Activated T-cell treated with anti-CD3 and anti-CD28 coated beads, Interleukin-2, amount 50 U/mL, for 4 hours (primary cell): Measurements from ENCODE around the gene ABI3BP. TPM values are rescaled to one million over a fixed set of nuclear protein-coding genes. Genes with fewer than 3 reads are reported as not detected.

Experiments
- ATAC-seq, 2 donors: fragments of 200-7000 bp; cut with Tn5 transposase; one replicate each; pipeline ENCODE4 v1.10.0; 2021
- DNase-seq: peaks from one replicate; pipeline ENCODE4 v3.0.0-alpha.2; 2020
- H3K27me3 Mint-ChIP-seq: one replicate; pipeline ENCODE4 v1.8.0; 2021; ENCODE audit warnings: low read depth, mixed read lengths
- H3K36me3 Mint-ChIP-seq: one replicate; pipeline ENCODE4 v1.8.0; 2022; ENCODE audit warnings: mixed read lengths; ENCODE audit not compliant: insufficient read depth
- H3K4me1 Mint-ChIP-seq: one replicate; pipeline ENCODE4 v1.8.0; 2021; ENCODE audit warnings: low read depth, mixed read lengths
- H3K4me3 Mint-ChIP-seq: one replicate; pipeline ENCODE4 v1.8.0; 2021; ENCODE audit warnings: mild to moderate bottlenecking, moderate library complexity, mixed read lengths
- H3K9me3 Mint-ChIP-seq: one replicate; pipeline ENCODE4 v1.8.0; 2021; ENCODE audit warnings: mixed read lengths
- total RNA-seq, 3 donors: library from RNA; stranded (reverse); gene quantifications; one replicate each; pipeline ENCODE4 v1.2.1, GENCODE V29; 2021

ABI3BP gene
- total RNA-seq, 3 donors from 2014 or later, result 0.21 to 0.46 TPM; not detected in 1

DNA sequence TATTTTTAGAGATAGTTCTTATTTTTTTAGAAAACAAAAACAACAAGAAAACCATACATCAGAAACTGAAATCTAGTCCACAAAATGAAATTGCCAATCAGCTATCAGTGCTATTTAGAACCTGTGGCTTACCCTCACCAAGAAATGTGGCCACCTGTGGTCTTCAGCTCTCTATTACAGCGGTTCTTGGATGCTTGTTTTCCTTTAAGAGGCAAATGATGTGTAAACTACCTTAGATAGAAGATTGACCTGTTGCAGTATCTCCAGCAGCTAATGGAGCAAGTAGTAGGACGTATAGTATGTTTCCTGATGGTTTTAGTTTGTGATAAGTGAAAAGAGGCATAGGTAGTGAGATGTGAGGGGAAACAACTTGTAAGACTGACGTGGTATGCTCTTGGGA lies 262.7 kb downstream of the ABI3BP start:
- Mint-ChIP-seq H3K4me3 (no peak overlapping the region), H3K9me3 (no peaks in the 10 kb centered on the region), H3K36me3 (peaks cover 42% of the 10 kb centered on the region), H3K4me1 (peaks cover 13% of the 10 kb centered on the region), H3K27me3 (no peaks in the 10 kb centered on the region)
- ATAC-seq, result no peak
- DNase-seq, result no peak

DNA sequence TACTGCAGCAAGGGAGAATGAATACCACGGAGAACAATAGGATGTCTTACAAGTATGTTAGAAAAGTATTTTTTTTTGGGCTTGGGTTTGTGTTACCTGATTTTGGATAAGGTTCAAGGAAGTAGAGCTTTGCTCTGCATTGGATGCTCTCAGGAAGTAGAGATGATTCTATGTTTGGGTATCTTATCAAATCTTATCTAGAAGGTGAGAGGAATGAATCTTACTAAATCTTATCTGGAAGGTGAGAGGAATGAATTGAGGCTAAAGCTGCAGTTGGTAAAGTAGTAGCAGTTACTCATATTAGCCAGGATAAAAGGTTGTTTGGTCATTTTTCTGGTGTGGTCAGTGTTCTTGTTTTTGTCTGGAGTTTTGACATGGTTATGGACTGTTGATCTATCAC lies 266.5 kb downstream of the ABI3BP start:
- ATAC-seq, result no peak
- Mint-ChIP-seq H3K27me3 (no peaks in the 10 kb centered on the region), H3K36me3 (peaks cover 38% of the 10 kb centered on the region), H3K9me3 (no peaks in the 10 kb centered on the region), H3K4me3 (no peak overlapping the region), H3K4me1 (peaks cover 11% of the 10 kb centered on the region)
- no peak for DNase-seq

DNA sequence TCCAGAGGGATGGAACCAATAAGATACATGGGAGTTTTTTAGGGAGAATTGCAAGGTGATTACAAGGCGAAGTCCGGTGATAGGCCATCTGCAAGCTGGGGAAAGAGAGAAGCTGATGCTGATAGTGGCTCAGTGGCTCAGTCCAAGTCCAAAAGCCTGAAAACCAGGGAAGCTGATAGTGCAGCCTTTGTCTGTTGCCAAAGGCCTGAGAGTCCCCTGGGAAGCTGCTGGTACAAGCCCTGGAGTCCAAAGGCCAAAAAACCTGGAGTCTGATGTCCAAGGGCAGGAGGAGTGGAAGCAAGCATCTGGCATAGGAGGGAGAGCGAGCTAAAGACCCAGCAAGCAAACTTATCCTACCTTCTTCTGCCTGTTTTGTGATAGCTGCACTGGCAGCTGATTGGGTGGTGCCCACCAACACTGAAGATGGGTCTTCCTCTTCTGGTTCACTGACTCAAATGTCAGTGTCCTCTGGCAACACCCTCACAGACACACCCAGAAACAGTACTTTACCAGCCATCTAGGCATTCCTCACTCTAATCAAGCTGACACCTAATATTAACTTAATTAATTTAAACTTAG lies 267.2 kb downstream of the ABI3BP start:
- H3K9me3 Mint-ChIP-seq, result no peaks in the 10 kb centered on the region
- peaks cover 42% of the 10 kb centered on the region for H3K36me3 Mint-ChIP-seq
- ATAC-seq, result no peak
- H3K27me3 Mint-ChIP-seq, result no peaks in the 10 kb centered on the region
- no peak overlapping the region for H3K4me3 Mint-ChIP-seq
- DNase-seq, result no peak
- peaks cover 11% of the 10 kb centered on the region for H3K4me1 Mint-ChIP-seq

DNA sequence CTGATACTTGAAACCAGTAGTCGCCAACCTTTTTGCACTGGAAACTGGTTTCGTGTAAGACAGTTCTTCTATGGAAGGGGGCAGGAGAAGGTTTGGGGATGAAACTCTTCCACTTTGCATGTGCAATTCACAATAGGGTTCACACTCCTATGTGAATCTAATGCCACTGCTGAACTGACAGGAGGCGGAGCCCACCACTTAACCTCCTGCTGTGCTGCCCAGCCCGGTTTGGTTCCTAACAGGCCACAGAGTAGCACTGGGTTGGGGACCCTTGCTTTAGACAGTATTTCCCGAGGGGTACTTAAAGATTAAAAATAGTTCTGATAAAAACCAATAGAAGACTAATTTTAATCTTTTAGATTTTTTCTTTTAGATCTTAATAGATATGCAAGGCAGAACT lies 272.8 kb downstream of the ABI3BP start:
- Mint-ChIP-seq H3K36me3 (peaks cover 42% of the 10 kb centered on the region), H3K9me3 (no peaks in the 10 kb centered on the region), H3K4me3 (no peak overlapping the region), H3K4me1 (peaks cover 27% of the 10 kb centered on the region), H3K27me3 (no peaks in the 10 kb centered on the region)
- DNase-seq (no peak), ATAC-seq (no peak)

DNA sequence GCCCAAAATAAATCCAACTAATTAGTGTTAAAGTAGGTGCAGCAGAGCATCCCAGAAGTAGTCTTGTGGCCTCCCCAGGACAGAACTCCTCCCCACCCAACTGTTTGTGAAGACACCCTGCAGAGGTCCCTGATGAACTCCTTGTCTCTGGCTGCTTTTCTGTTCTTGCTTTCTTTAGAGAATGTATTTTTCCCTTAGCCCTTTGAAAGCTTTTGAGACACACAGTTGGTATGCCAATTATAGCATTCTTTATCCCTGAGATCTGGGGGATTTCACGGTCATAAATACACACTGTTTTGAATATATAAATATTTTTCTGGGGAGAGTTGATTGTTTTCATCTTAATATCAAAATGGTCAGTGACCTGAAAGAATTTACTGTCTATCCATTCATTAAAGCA lies 274.1 kb downstream of the ABI3BP start:
- Mint-ChIP-seq H3K4me3 (no peak overlapping the region), H3K9me3 (no peaks in the 10 kb centered on the region), H3K4me1 (peaks cover 34% of the 10 kb centered on the region), H3K36me3 (peaks cover 48% of the 10 kb centered on the region), H3K27me3 (no peaks in the 10 kb centered on the region)
- no peak for DNase-seq
- no peak for ATAC-seq

DNA sequence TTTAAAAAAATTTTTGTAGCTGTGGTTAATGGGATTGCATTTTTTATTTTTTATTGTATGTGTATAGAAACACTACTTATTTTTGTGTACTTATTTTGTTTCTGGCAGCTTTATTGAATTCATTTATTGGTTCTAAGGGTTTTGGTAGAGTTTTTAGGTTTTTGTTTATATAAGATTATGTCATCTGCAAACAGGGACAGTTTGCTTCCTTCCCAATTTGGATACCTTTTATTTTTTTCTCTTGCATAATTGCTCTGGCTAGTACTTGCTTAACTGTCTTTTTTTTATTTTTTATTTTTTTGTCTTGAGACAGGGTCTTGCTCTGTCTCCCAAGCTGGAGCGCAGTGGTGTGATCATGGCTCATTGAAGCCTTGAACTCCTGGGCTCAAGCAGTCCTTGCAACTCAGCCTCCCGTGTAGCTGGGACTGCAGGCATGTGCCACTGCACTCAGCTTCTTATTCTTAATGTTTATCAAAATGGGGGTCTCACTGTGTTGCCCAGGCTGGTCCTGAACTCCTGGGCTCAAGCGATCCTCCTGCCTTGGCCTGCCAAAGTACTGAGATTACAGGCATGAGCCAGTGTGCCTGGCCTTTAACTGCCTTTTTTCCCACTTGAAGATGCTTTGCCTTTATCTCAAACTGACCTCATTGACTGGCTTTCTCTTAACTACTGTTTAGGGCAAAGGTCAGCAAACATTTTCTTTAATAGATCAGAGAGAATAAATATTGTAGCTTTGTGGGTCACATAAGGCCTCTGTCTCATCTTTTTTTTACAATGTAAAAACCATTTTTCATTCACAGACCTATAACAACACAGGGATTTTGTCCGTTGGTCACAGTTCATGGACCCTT lies 275.4 kb downstream of the ABI3BP start:
- H3K4me1 Mint-ChIP-seq, result peaks cover 40% of the 10 kb centered on the region
- H3K27me3 Mint-ChIP-seq, result no peaks in the 10 kb centered on the region
- ATAC-seq, result no peak

DNA sequence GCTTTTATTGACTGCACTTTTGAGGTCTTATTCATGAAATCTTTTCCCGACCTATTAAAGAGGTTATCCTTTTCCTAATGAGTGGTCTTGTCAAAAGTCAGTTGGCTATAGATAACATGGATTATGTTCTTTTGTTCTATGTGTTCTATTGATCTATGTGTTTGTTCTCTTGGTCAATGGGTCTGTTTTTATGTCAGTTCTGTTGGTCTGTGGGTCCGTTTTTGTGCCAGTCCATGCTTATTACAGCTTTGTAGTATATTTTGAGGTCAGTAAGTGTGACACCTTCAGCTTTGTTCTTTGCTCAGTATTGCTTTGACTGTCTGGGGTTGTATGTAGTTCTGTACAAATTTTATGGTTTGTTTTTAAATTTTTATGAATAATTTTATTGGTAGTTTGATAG lies 276.2 kb downstream of the ABI3BP start:
- Mint-ChIP-seq H3K36me3 (peaks cover 54% of the 10 kb centered on the region), H3K9me3 (no peaks in the 10 kb centered on the region), H3K4me3 (no peak overlapping the region), H3K27me3 (no peaks in the 10 kb centered on the region), H3K4me1 (peaks cover 48% of the 10 kb centered on the region)
- no peak for ATAC-seq
- DNase-seq, result no peak

More for the DNA sequence above, 275.4 kb downstream of the ABI3BP start:
- no peak for DNase-seq
- Mint-ChIP-seq H3K9me3 (no peaks in the 10 kb centered on the region), H3K36me3 (peaks cover 51% of the 10 kb centered on the region), H3K4me3 (no peak overlapping the region)

DNA sequence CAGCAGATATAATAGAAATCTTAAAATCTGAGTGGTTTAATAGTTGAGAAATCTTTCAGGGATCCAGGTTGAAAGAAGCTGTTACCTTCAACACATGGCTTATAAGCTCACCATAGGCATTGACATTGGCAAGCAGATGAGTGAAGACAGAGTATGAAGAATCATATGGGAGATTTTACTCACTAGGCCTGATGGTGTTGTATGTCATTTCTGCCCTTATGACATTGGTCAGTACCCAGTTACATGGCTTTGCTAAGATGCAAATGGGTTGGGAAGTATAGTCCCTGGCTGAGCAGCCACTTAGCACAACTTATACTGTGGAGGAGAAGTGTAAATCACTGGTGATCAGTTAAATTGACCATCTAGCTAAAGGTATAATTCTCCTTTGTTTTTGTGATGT lies 278.0 kb downstream of the ABI3BP start:
- no peak for ATAC-seq
- Mint-ChIP-seq H3K36me3 (peaks cover 47% of the 10 kb centered on the region), H3K4me3 (no peak overlapping the region), H3K9me3 (peaks cover 4% of the 10 kb centered on the region), H3K27me3 (no peaks in the 10 kb centered on the region), H3K4me1 (peaks cover 66% of the 10 kb centered on the region)
- DNase-seq, result no peak

DNA sequence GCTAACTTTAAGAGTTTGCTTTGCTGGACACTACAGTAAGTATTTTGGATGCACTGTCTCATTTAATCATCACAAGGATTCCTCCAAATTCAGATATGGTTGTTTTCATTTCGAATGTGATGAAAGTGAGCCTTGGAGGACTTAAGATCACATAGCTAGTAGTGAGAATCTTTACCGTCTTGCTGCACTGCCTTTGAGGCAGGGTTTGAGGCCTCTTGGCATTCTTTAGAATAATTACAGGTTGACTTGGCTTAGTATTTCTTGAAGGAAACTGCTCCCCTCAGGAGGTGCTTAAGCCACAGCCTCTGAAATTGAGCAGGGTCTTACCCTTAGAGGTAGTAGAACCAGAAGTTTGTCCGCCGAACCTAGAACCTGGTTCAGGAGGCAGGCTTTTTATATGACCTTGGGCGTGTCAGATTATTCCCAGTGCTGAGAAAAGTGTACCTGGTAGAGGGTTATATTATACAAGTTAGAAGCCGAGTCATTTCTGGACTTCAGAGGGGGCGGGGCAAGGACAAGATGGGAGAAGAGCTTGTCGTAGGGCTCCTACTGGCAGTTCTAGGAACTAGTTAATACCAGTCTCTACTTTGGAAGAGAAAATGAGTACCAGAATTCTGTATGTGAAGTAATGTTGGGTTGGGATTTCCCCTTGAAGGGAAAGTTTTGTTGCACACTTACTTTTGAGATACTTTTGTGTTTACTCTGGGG lies 282.8 kb downstream of the ABI3BP start:
- Mint-ChIP-seq H3K27me3 (peaks cover 3% of the 10 kb centered on the region), H3K9me3 (peaks cover 4% of the 10 kb centered on the region), H3K4me1 (peaks cover 47% of the 10 kb centered on the region), H3K4me3 (peak overlapping the region; percentile 76), H3K36me3 (peaks cover 23% of the 10 kb centered on the region)
- peak; percentile 47 to 59 for ATAC-seq
- DNase-seq, result peak; percentile 43

DNA sequence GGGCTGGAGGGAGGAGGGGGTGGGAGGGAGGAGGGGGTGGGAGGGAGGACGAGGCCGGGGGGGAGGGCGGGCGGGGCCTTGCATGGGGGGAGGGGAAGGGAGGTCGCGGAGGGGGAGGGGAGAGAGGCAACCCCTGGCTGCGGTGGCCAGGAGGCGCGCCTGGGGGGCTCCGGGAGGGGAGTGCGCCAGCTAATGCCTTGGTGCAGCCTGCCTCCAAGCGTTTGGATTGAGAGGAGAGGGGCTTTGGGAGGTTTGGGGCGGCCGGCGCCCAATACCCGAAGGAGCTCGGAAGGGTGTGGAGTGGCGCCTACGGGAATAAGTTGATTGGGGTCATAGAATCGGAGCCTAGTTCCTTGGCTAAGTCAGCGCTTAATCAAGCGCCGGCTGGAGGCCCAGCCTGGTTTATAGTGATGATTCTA lies 283.4 kb downstream of the ABI3BP start:
- peak; percentile 3 to 8 for ATAC-seq
- H3K4me1 Mint-ChIP-seq, result peaks cover 41% of the 10 kb centered on the region

DNA sequence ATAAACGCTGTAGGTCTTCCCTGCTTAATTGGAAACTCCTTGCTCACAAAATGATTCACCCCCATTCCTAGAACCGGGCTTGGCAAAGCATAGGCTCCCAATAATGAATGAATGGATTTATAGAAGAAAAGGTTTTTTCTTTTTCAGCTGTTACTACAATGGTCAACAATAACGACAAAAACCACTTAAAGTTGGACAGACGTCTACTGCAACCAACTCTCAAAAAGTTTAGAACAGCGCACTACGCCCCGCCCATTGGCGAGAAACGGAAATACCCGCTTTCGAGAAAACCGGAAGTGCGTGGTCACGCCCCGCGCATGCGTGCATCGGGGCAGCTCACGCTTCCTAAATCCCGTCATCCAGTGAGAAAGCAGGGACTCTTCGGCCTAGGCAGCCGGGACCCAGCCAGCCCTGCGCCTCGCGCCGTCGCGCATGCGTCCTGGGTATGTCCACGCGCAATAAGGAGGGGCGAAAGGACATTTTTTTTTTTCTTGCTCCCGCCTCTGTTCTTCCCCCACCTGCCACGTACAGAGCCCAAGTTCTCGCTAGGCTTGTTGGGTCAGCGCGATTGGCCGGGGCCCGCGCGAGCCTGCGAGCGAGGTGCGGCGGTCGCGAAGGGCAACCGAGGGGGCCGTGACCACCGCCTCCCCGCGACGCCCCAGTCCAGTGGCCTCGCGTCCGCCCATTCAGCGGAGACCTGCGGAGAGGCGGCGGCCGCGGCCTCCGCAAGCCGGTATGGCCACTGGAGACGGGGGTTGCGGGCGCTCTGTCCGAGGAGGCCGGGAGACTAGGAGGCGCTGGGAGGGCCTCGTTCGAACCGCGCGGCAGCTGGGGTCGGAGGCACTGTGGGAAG lies 284.0 kb downstream of the ABI3BP start, which contains the start of gene TFG:
Gene TFG (plus strand): TSS at position 506 of the 853 bp plus-strand sequence. CDS start 4,192 bp downstream, outside the sequence.
- Mint-ChIP-seq H3K9me3 (peaks cover 4% of the 10 kb centered on the region), H3K4me1 (peaks cover 39% of the 10 kb centered on the region)
- peak; percentile 94 to 96 for ATAC-seq

More for the DNA sequence above, 283.4 kb downstream of the ABI3BP start:
- peaks cover 7% of the 10 kb centered on the region for H3K27me3 Mint-ChIP-seq
- DNase-seq, result peak; percentile 24
- H3K9me3 Mint-ChIP-seq, result peaks cover 4% of the 10 kb centered on the region
- H3K36me3 Mint-ChIP-seq, result peaks cover 18% of the 10 kb centered on the region
- peak overlapping the region; percentile 76 for H3K4me3 Mint-ChIP-seq

DNA sequence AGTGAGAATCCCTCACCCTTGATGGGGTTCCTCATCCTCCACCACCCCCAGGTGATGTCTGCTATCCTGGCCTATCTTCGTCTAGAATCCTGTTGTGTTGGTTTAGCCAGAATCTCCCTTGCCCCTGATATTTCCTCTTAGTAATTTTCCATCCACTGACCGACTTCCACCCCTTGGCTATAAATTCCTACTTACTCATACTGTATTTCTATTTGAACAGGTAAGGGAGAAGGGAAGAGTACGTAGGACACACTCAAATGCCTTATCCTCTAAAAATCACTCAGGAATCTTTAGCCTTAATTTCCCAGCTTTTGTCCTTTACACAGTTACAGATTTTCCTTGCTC lies 284.6 kb downstream of the ABI3BP start:
- H3K36me3 Mint-ChIP-seq, result peaks cover 16% of the 10 kb centered on the region

More for the DNA sequence above, 284.0 kb downstream of the ABI3BP start, which contains the start of gene TFG:
- H3K27me3 Mint-ChIP-seq, result peaks cover 7% of the 10 kb centered on the region
- DNase-seq, result peak; percentile 97
- H3K4me3 Mint-ChIP-seq, result peak within 1 kb of the TSS; percentile 86
- peaks cover 17% of the 10 kb centered on the region for H3K36me3 Mint-ChIP-seq

DNA sequence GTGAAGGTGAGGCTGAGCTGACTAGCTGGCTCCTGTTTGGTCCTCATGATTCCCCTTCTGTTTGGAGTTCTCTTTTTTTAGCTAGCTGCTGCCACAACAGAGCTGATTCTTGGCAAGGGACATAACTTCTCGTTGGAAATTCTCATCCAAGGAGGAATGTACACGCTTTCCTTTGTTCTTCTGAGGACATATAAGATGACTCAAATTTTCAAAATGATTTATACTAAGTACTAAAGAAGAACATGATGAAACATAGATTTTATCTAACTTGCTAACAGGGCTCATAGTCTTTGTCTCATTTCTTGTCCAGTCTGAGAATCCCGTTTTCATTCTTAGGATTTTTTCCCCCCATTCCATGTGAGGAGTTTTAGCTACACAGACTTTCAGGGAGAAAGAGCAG lies 286.9 kb downstream of the ABI3BP start:
- DNase-seq (no peak), ATAC-seq (no peak)
- Mint-ChIP-seq H3K9me3 (peaks cover 4% of the 10 kb centered on the region), H3K4me3 (no peak overlapping the region), H3K36me3 (peaks cover 4% of the 10 kb centered on the region), H3K27me3 (peaks cover 19% of the 10 kb centered on the region), H3K4me1 (peaks cover 19% of the 10 kb centered on the region)

More for the DNA sequence above, 284.6 kb downstream of the ABI3BP start:
- peaks cover 8% of the 10 kb centered on the region for H3K27me3 Mint-ChIP-seq
- peak overlapping the region; percentile 86 for H3K4me3 Mint-ChIP-seq
- ATAC-seq (no peak), DNase-seq (no peak)
- peaks cover 4% of the 10 kb centered on the region for H3K9me3 Mint-ChIP-seq
- peaks cover 39% of the 10 kb centered on the region for H3K4me1 Mint-ChIP-seq

DNA sequence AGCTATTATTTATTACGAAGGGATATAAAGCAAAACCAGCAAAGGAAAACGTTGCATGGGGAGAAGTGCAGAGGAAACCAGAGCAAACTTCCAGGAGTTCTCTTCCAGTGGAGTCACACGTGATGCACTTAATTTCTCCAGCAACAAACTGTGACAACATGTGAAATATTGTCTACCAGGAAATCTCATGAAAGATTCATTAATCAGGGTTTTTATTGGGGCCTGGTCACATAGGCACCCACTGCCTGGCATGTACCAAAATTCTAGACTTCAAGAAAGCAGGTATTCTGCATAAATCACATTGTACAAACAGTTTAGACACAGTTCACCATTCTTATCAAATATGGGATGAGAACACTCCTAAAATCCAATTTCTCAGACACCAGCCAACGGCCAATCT lies 289.4 kb downstream of the ABI3BP start:
- H3K36me3 Mint-ChIP-seq, result no peaks in the 10 kb centered on the region
- ATAC-seq (no peak), DNase-seq (no peak)
- no peaks in the 10 kb centered on the region for H3K9me3 Mint-ChIP-seq
- no peak overlapping the region for H3K4me3 Mint-ChIP-seq
- peaks cover 28% of the 10 kb centered on the region for H3K27me3 Mint-ChIP-seq
- H3K4me1 Mint-ChIP-seq, result peaks cover 5% of the 10 kb centered on the region
